CD4-positive, alpha-beta T cell (primary cell): ENCODE measurements around the gene BTBD16. TPM values are rescaled to one million over a fixed set of nuclear protein-coding genes. Genes with fewer than 3 reads are reported as not detected.

ENCODE experiments used
- ATAC-seq: fragments of 200-7000 bp; cut with Tn5 transposase; one replicate; pipeline ENCODE4 v1.10.0; 2022; ENCODE audit warnings: mild to moderate bottlenecking; ENCODE audit not compliant: poor library complexity
- CTCF ChIA-PET: fragments of 350-600 bp; sonication (Branson Sonifier 250); formaldehyde crosslinking; loops from one replicate; lab custom pipeline; 2021; ENCODE audit warnings: antibody characterized with exemption, inconsistent platforms; lab: Charles Lee
- POLR2A ChIA-PET: fragments of 350-600 bp; sonication (Branson Sonifier 250); formaldehyde crosslinking; loops from one replicate; lab custom pipeline; 2021; ENCODE audit warnings: antibody characterized with exemption, inconsistent platforms; lab: Charles Lee
- DNase-seq, 14 experiments: peaks; one replicate each; pipeline ENCODE4 v3.0.0-alpha.2; 2013 to 2020; ENCODE audit warnings: mixed read lengths in 2 of 14
- H3K27ac ChIP-seq, 2 donors: one replicate each; pipeline versions ENCODE4 v1.5.1 to v1.7.0; 2013; ENCODE audit warnings: low read length in 2 of 2, low read depth in 1 of 2, mild to moderate bottlenecking in 1 of 2
- H3K27me3 ChIP-seq, 2 experiments: 1 replicate in 1 of 2; 2 replicates in 1 of 2; pipeline versions ENCODE4 v1.6.1 to v1.7.0; 2013; ENCODE audit warnings: low read length in 2 of 2, control low read depth in 1 of 2, mild to moderate bottlenecking in 1 of 2, moderate library complexity in 1 of 2; ENCODE audit not compliant: insufficient read depth in 2 of 2, control insufficient read depth in 1 of 2
- H3K36me3 ChIP-seq: one replicate; pipeline ENCODE4 v1.6.1; 2013; ENCODE audit warnings: low read length, control low read depth; ENCODE audit not compliant: insufficient read depth
- H3K4me1 ChIP-seq: one replicate; pipeline ENCODE4 v1.6.1; 2013; ENCODE audit warnings: low read length, control low read depth; ENCODE audit not compliant: insufficient read depth
- H3K4me3 ChIP-seq: one replicate; pipeline ENCODE4 v1.5.1; 2013; ENCODE audit warnings: mild to moderate bottlenecking, low read length, moderate library complexity
- H3K9me3 ChIP-seq, 2 experiments: 1 replicate in 1 of 2; 2 replicates in 1 of 2; pipeline versions ENCODE4 v1.6.1 to v1.7.0; 2013; ENCODE audit warnings: low read length in 2 of 2, mild to moderate bottlenecking in 2 of 2, control low read depth in 1 of 2, moderate library complexity in 1 of 2; ENCODE audit not compliant: control insufficient read depth in 1 of 2, insufficient read depth in 1 of 2
- H3K27ac Mint-ChIP-seq: one replicate; pipeline ENCODE4 v1.8.0; 2020; ENCODE audit warnings: mixed read lengths
- H3K27me3 Mint-ChIP-seq: one replicate; pipeline ENCODE4 v1.8.0; 2021; ENCODE audit warnings: mixed read lengths
- H3K36me3 Mint-ChIP-seq: one replicate; pipeline ENCODE4 v1.8.0; 2021; ENCODE audit warnings: low read depth, mixed read lengths
- H3K4me1 Mint-ChIP-seq: one replicate; pipeline ENCODE4 v1.8.0; 2021; ENCODE audit warnings: low read depth, mixed read lengths
- H3K4me3 Mint-ChIP-seq: one replicate; pipeline ENCODE4 v1.8.0; 2020; ENCODE audit warnings: mild to moderate bottlenecking, mixed read lengths
- H3K9me3 Mint-ChIP-seq: one replicate; pipeline ENCODE4 v1.8.0; 2020; ENCODE audit warnings: mixed read lengths
- intact Hi-C, 2 experiments: fragments of 100-400 bp; cut with DNase I in 1 of 2; cut with micrococcal nuclease in 1 of 2; formaldehyde crosslinking; loops; one replicate each; pipeline versions ENCODE4 v1.15.1 to v1.9.0; 2023 to 2025; cut with DNase I, micrococcal nuclease
- total RNA-seq, 174 experiments: library from RNA in 2 of 174; stranded (reverse) in 2 of 174; gene quantifications; one replicate each; pipeline ENCODE4 v1.2.3 and lab custom pipeline; 2021 to 2026
- TF ChIP-seq, protein P1 (sequence below): fragments of 200-600 bp; IDR thresholded peaks from one replicate; pipeline ENCODE4 v1.8.0; 2022; ENCODE audit warnings: antibody characterized with exemption, mild to moderate bottlenecking

BTBD16 gene
- total RNA-seq, 2 experiments from 2014 or later = not detected

- ChIA-PET CTCF (no interaction called here), POLR2A (no interaction called here)
- no peaks in the 10 kb centered on the region for H3K27me3 Mint-ChIP-seq
- H3K36me3 Mint-ChIP-seq = no peaks in the 10 kb centered on the region
- no peaks in the 10 kb centered on the region for H3K4me1 Mint-ChIP-seq
- H3K27ac Mint-ChIP-seq = no peak overlapping the region
- no peaks in the 10 kb centered on the region for H3K36me3 ChIP-seq
- TF ChIP-seq, protein P1, sequence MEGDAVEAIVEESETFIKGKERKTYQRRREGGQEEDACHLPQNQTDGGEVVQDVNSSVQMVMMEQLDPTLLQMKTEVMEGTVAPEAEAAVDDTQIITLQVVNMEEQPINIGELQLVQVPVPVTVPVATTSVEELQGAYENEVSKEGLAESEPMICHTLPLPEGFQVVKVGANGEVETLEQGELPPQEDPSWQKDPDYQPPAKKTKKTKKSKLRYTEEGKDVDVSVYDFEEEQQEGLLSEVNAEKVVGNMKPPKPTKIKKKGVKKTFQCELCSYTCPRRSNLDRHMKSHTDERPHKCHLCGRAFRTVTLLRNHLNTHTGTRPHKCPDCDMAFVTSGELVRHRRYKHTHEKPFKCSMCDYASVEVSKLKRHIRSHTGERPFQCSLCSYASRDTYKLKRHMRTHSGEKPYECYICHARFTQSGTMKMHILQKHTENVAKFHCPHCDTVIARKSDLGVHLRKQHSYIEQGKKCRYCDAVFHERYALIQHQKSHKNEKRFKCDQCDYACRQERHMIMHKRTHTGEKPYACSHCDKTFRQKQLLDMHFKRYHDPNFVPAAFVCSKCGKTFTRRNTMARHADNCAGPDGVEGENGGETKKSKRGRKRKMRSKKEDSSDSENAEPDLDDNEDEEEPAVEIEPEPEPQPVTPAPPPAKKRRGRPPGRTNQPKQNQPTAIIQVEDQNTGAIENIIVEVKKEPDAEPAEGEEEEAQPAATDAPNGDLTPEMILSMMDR = no peak
- H3K27ac ChIP-seq = no peak overlapping the region
- H3K9me3 Mint-ChIP-seq = no peaks in the 10 kb centered on the region
- ATAC-seq = no peak
- H3K4me3 Mint-ChIP-seq = no peak overlapping the region
- peaks cover under 1% of the 10 kb centered on the region for H3K4me1 ChIP-seq
- intact Hi-C loops = no loop called here
- no peaks in the 10 kb centered on the region for H3K9me3 ChIP-seq
- no peak overlapping the region for H3K4me3 ChIP-seq
- DNase-seq = no peak
- no peaks in the 10 kb centered on the region for H3K27me3 ChIP-seq
These were observed 17.2 kb downstream of the BTBD16 start for GRCh38 chr10:122288262-122288661.

- CTCF ChIA-PET = interaction anchor here (1.7 kb wide), 1 partner anchor 10 kb away, joined by 4 read pairs; no protein-coding TSS in a partner anchor
- Mint-ChIP-seq H3K36me3 (no peaks in the 10 kb centered on the region), H3K9me3 (no peaks in the 10 kb centered on the region), H3K4me3 (no peak overlapping the region), H3K27ac (no peak overlapping the region), H3K27me3 (no peaks in the 10 kb centered on the region), H3K4me1 (no peaks in the 10 kb centered on the region)
- Histone ChIP-seq H3K36me3 (no peaks in the 10 kb centered on the region), H3K4me3 (no peak overlapping the region), H3K4me1 (peaks cover 7% of the 10 kb centered on the region), H3K9me3 (no peaks in the 10 kb centered on the region), H3K27ac (no peak overlapping the region), H3K27me3 (no peaks in the 10 kb centered on the region)
- TF ChIP-seq, protein P1 = no peak
- intact Hi-C loops = no loop called here
- ATAC-seq (no peak), DNase-seq (no peak)
- POLR2A ChIA-PET = no interaction called here
These were observed 17.8 kb downstream of the BTBD16 start for GRCh38 chr10:122288917-122289316.

GRCh38 chr10:122290334-122290733 is 19.2 kb downstream of the BTBD16 start:
- H3K4me1 ChIP-seq = peaks cover 21% of the 10 kb centered on the region
- intact Hi-C loops = no loop called here
- H3K9me3 ChIP-seq = no peaks in the 10 kb centered on the region
- TF ChIP-seq, protein P1 = no peak
- Mint-ChIP-seq H3K9me3 (no peaks in the 10 kb centered on the region), H3K27me3 (no peaks in the 10 kb centered on the region), H3K4me3 (no peak overlapping the region), H3K4me1 (peaks cover 5% of the 10 kb centered on the region), H3K27ac (no peak overlapping the region), H3K36me3 (no peaks in the 10 kb centered on the region)
- CTCF ChIA-PET = interaction anchor here (1.7 kb wide), 1 partner anchor 9 kb away, joined by 4 read pairs; no protein-coding TSS in a partner anchor
- H3K4me3 ChIP-seq = no peak overlapping the region
- no peak for DNase-seq
- no peaks in the 10 kb centered on the region for H3K27me3 ChIP-seq
- no peaks in the 10 kb centered on the region for H3K36me3 ChIP-seq
- ATAC-seq = no peak
- POLR2A ChIA-PET = no interaction called here
- H3K27ac ChIP-seq = no peak overlapping the region
